Stimulated activated CD4-positive, alpha-beta T cell treated with anti-CD3 and anti-CD28 coated beads, Interleukin-2, amount 100 ng/mL, for 4 hours (primary cell): ENCODE measurements around the gene CHFR.
"Not testable (repeated sequence)": the region's sequence is repeated elsewhere in the genome, so short reads cannot be mapped to it uniquely, and the experiment has no call there.

Source experiments
- DNase-seq: peaks from one replicate; pipeline ENCODE4 v3.0.0-alpha.2; 2020; ENCODE audit warnings: low read depth

CHFR gene

DNA sequence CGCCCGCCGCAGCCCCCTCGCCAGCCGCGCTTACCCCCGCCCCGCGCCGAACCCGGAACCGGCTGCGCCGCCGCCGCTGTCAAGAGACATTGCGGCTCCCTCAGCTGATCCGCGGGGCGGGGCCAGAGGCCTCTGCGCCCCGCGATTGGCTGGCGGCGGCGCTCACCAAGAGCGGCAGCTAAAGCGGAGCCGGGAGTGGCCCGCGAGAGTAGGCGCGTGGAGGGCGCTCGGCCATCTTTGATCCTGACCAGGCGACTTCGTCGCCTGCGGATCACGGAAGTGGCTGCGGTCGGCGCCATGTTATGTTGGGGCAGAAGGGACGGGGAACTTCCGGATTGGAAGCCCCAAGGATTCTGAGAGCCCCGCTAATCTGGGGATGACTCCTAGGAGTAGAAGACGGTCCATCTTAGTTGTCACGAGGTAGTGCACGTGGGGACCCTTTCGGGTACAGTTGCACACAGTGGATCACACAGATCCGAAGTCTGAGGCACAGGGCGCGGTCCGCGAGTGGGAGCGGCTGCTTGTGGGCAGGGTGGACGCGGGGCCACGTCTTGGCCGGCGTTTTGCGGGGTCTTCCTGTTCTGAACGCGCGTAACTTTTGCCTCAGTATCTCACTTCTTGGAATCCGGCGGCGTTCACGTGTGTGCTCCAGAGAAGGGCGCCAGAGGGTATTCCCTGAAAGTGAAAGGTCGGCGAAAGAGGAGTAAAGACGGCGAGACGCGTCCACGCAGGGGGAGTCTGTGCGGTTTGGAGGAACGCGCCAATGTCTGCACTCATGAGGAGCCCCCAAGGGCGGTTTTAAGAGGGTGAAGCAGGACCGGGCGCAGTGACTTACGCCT is at the start of gene CHFR:
CHFR (minus strand) TSS at position 93 of the 839 bp plus-strand sequence. CDS start 277 bp downstream, outside the sequence.
- DNase-seq: peak; percentile 92

DNA sequence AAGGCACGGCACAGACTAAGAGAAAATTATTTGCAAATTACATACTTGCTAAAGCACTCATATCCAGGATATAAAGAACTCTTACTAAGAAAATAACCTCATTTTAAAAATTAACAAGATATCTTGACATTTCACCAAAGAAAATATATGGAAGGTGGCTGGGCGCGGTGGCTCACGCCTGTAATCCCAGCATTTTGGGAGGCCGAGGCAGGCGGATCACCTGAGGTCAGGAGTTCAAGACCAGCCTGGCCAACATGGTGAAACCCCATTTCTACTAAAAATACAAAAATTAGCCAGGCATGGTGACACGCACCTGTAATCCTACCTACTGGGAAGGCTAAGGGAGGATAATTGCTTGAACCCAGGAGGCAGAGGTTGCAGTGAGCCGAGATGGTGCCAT is 49.5 kb upstream of the CHFR start:
- DNase-seq: not testable (repeated sequence)

GRCh38 chr12:132936163-132936562 is 48.8 kb upstream of the CHFR start:
- DNase-seq: no peak

DNA sequence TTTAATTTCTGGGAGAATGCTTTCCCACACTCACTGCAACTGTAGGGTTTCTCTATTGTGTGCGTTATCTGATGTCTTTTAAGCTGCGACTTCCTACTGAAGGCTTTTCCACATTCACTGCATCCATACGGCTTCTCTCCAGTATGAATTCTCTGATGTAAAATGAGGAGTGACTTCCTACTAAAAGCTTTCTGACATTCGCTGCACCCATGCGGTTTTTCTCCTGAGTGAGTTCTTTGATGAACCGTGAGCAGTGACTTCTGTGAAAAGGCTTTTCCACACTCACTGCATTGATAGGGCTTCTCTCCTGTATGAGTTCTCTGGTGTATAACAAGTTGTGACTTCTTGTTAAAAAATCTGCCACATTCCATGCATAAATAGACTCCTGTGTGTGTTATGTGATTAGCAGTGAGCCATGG is 39.0 kb upstream of the CHFR start:
- no peak for DNase-seq

- no peak for DNase-seq
Measured at GRCh38 chr12:132925597-132926414, 38.4 kb upstream of the CHFR start.

- DNase-seq: no peak
Measured at GRCh38 chr12:132924356-132924755, 37.0 kb upstream of the CHFR start.

- no peak for DNase-seq
Measured at GRCh38 chr12:132923356-132923909, 36.0 kb upstream of the CHFR start.

GRCh38 chr12:132922676-132923075 is 35.3 kb upstream of the CHFR start:
- DNase-seq: no peak

DNA sequence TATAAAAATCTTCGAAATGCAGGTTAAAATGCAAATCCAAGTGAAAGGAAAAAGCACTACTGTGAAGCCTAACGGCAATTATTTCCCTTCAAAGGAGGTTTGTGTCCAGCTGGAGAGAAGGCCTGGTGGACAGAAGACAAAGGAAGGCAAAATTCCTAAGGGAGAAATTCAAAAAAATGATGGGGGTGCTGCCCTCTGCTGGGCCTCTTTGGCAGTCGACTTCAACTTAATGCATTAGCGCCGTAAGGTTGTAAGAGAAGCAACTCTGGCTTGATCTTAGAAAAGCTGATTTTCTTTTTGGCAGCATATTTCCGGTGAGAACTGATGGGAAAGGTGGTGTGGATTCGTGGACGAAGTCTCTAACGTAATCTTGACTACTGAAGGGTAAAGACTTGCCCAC is 34.3 kb upstream of the CHFR start:
- no peak for DNase-seq

- DNase-seq: no peak
Measured at GRCh38 chr12:132918680-132919079, 31.3 kb upstream of the CHFR start.

DNA sequence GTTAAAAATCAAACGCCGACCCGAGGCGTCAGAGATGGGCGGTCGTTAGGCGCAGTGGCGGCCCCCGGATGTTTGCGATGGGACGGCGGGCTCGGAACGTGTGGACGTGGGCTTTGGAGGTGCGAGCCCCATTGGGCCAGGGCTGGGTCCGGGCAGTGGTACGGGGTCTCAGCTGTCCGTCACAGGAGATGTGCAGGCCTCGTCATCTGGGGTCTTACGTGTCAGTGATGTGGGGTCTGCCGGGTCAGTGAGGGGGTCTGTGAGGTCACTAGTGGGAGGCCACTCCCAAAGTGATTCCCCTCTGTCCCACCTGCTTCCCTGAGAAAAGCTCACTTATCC is 21.6 kb upstream of the CHFR start:
- no peak for DNase-seq

GRCh38 chr12:132908145-132909029 is 21.0 kb upstream of the CHFR start:
- DNase-seq: peak; percentile 96

DNA sequence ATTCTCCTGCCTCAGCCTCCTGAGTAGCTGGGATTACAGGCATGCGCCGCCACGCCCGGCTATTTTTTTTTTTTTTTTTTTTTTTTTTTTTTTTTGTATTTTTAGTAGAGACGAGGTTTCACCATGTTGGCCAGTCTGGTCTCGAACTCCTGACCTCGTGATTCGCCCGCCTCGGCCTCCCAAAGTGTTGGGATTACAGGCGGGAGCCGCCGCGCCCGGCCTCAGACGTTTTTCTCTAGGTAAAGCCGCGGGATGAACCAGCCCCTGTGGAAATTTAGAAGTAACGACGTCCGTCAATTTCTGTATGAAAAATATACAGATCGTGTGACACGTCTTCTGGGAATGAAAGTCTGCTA is 20.4 kb upstream of the CHFR start:
- DNase-seq: not testable (repeated sequence)

DNA sequence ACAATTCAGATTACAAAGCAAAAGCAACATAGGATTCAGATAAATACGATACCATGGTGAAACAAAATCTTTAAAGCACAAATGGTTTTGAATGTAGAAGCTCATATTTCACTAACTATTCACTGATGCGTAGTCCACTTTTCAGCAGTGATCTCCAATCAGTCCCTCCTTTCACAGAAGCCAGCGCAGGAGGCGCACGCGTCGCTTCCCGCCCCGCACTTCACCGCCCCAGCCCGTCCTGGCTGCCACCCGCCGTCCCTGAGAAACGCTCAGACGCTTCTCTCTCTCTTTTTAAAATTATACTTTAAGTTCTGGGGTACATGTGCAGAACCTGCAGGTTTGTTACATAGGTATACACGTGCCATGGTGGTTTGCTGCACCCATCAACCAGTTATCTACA is 19.8 kb upstream of the CHFR start:
- DNase-seq: no peak

DNA sequence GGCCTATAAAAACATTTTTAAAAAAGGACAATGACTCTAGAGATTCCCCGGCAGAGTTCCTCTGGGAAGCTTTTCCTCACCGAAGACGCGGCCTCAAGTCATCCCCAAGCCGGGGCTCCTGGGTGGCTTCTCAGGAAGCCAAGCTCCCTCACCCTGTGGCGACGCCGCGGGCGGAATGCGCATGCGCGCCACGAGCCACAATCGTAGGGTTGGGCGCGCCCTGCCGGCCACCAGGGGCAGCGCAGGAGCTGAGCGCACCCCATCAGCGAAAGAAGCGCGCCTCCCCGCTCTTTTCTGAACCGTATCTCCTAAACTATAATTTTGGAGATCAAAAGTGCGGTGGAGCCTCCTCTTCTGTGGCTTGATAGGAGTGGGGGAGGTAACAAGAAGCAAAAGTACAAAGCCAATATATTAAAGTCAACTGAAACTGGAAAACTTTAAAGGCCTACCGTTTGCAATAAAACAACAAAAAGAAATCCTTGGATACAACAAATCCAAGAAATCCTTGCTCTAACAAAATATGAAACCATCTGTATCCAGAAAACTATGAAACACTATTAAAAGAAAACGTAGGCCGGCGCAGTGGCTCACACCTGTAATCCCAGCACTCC is 17.4 kb upstream of the CHFR start:
- peak; percentile 87 for DNase-seq

DNA sequence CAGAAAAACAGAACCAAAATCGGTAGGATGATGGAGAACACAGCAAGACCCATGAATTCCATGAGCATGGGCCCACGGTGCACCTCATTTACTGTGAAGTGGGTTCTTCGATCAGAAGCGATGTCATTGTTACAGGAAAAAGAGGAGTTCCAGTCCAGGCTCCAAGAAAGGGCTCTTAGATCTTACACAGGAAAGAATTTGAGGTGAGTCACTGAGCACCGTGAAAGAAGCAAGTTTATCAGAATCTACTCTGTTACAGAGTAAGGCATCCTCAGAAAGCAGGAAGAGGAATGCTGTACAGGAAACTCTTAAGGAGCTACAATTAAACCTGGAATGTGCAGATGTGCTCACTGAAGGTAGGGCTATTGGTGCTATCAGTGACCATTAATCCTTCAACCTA is 11.6 kb upstream of the CHFR start:
- DNase-seq: no peak

- DNase-seq: no peak
Measured at GRCh38 chr12:132888852-132889251, 1.4 kb upstream of the CHFR start.

DNA sequence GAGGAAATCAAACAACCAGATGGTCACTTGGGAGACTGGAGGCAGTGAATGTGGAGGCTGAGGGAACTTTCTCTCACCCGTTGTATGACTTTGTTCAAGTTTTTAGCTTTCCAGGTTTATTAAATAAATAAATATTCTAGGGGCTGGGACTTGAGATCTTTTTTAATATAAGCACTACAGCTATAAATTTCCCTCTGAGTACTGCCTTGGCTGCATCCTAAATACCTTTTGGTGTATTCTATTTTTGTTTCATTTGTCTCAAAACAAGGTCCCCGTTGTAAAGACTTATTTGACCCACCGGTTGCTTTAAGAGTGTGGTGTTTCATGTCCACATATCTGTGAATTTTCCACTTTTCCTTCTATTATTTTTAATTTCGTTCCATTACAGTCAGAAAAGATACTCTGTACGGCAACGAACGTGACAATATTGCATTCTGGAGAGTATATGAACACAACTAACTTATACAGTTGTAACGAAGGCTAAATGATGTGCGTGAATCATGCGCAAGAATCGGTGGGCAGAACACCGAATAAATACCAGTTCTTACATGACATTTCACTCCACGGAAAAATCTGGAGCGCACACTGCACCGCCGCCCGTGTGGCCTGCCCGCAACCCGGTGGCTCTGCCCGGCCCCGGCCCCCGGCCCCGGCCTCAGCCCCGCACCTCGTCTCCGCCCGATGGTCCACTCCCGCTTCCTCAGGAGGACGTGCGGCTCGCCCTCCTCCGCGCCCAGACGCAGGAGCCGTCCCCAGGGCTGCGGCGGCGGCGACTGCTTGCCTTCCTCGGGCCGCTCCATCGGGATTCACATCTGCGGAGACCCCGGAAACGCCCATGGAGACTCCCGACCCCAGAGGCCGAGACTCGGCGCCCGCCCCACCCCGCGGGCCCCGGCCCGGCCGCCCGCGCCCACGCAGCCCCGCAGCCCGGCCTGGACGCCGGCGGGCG is 602 bp downstream of the CHFR start:
- no peak for DNase-seq

GRCh38 chr12:132881818-132882217 is 5.6 kb downstream of the CHFR start:
- no peak for DNase-seq

DNA sequence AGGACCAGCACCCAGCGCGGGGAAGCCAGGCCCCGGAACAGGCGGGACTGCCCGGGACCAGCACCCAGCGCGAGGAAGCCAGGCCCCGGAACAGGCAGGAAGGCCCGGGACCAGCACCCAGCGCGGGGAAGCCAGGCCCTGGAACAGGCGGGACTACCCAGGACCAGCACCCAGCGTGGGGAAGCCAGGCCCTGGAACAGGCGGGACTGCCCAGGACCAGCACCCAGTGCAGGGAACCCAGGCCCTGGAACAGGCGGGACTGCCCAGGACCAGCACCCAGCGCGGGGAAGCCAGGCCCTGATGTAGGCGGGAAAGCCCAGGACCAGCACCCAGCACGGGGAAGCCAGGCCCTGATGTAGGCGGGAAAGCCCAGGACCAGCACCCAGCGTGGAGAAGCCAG is 12.8 kb downstream of the CHFR start:
- not testable (repeated sequence) for DNase-seq
